ENCODE results near the gene HERC5. TPM values are rescaled to one million over a fixed set of nuclear protein-coding genes. Genes with fewer than 3 reads are reported as not detected.

The HERC5 gene
- total RNA-seq, 1 experiment from 2014 or later, result 7.2 TPM

DNA sequence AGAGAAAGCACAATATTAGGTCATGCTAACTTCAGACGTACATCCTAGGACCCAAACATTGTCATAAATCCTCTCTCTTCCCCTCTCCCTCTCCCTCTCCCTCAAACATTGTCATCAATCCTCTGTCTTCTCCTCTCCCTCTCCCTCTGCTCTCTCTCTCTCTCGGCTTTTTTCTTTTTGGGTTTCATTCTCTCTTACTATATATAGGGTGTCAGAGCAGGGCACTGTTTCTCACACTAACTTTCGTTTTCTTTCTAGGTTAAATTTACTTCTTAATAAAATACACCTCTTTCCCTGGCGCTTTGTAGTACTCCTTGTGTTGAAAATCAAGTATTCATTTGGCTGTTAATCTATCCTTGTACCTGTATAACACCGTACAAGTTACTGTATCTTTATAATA is 37.0 kb upstream of the HERC5 start:
- DNase-seq (ENCODE audit: low read depth, low spot score), result no peak
- Histone ChIP-seq H3K27ac (ENCODE audit: low read depth, low read length) (no peak overlapping the region), H3K36me3 (ENCODE audit: control insufficient read depth in 1 of 2, insufficient read depth in 2 of 2, low read length in 2 of 2) (no peaks in the 10 kb centered on the region), H4K20me1 (ENCODE audit: insufficient read depth) (no peaks in the 10 kb centered on the region), H3K4me2 (ENCODE audit: low read length) (no peak overlapping the region), H3K9me2 (ENCODE audit: insufficient read depth) (no peaks in the 10 kb centered on the region), H3K9me3 (ENCODE audit: control insufficient read depth in 1 of 2, insufficient read depth in 1 of 2, low read depth in 1 of 2, low read length in 2 of 2) (no peaks in the 10 kb centered on the region), H3K27me3 (ENCODE audit: insufficient read depth, low read length) (no peaks in the 10 kb centered on the region), H3K9ac (ENCODE audit: low read length) (no peak overlapping the region), H3K79me2 (ENCODE audit: insufficient read depth, low read length) (no peaks in the 10 kb centered on the region), H2AFZ (ENCODE audit: low read depth, low read length, poor library complexity, severe bottlenecking) (no peak overlapping the region), H3K4me1 (ENCODE audit: control insufficient read depth in 1 of 2, insufficient read depth in 2 of 2, low read length in 2 of 2) (no peaks in the 10 kb centered on the region), H3K4me3 (replicated peaks in 1 of 2; ENCODE audit: low read depth in 1 of 2, low read length in 2 of 2) (no peak overlapping the region)
- CTCF ChIA-PET, result no interaction called here
- BruUV-seq (replicated peaks), result no TSS peak
- TF ChIP-seq EZH2phosphoT487 (IDR thresholded peaks at IDR 0.05; ENCODE audit: borderline replicate concordance) (no peak), RAD21 (IDR thresholded peaks at IDR 0.05; ENCODE audit: low read depth) (no peak), POLR2A (IDR thresholded peaks at IDR 0.05; ENCODE audit: borderline replicate concordance, extremely low read depth, insufficient read depth, insufficient read length) (no peak), ZBTB33 (IDR thresholded peaks at IDR 0.05; ENCODE audit: extremely low read depth, insufficient replicate concordance, low read length) (no peak), ZNF274 (IDR thresholded peaks at IDR 0.05; ENCODE audit: low read depth, low read length) (no peak), EGR1 (IDR thresholded peaks at IDR 0.05; ENCODE audit: low read depth) (no peak), POLR2AphosphoS5 (IDR thresholded peaks at IDR 0.05; ENCODE audit: low read depth, low read length) (no peak), CEBPB (IDR thresholded peaks at IDR 0.05; ENCODE audit: low read depth) (no peak), ELF1 (IDR thresholded peaks at IDR 0.05; ENCODE audit: borderline replicate concordance, low read depth) (no peak), ZFX (IDR thresholded peaks at IDR 0.05) (no peak), SRF (IDR thresholded peaks at IDR 0.05; ENCODE audit: low read depth) (no peak), JUND (IDR thresholded peaks at IDR 0.05) (no peak), SIN3A (IDR thresholded peaks at IDR 0.05; ENCODE audit: low read depth) (no peak), CBX3 (IDR thresholded peaks at IDR 0.05; ENCODE audit: low read depth) (no peak), REST (IDR thresholded peaks at IDR 0.05; ENCODE audit: low read depth) (no peak), YY1 (IDR thresholded peaks at IDR 0.05; ENCODE audit: extremely low read depth, insufficient replicate concordance, low read depth, low read length) (no peak), EZH2 (IDR thresholded peaks at IDR 0.05) (no peak)
- TF ChIP-seq, protein P1, sequence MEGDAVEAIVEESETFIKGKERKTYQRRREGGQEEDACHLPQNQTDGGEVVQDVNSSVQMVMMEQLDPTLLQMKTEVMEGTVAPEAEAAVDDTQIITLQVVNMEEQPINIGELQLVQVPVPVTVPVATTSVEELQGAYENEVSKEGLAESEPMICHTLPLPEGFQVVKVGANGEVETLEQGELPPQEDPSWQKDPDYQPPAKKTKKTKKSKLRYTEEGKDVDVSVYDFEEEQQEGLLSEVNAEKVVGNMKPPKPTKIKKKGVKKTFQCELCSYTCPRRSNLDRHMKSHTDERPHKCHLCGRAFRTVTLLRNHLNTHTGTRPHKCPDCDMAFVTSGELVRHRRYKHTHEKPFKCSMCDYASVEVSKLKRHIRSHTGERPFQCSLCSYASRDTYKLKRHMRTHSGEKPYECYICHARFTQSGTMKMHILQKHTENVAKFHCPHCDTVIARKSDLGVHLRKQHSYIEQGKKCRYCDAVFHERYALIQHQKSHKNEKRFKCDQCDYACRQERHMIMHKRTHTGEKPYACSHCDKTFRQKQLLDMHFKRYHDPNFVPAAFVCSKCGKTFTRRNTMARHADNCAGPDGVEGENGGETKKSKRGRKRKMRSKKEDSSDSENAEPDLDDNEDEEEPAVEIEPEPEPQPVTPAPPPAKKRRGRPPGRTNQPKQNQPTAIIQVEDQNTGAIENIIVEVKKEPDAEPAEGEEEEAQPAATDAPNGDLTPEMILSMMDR (IDR thresholded peaks at IDR 0.05 in 2 of 3, conservative IDR thresholded peaks at IDR 0.05 in 1 of 3; ENCODE audit: borderline replicate concordance in 1 of 3, insufficient read depth in 1 of 3, low read depth in 2 of 3, low read length in 2 of 3), result no peak
- TF ChIP-seq, protein P2, sequence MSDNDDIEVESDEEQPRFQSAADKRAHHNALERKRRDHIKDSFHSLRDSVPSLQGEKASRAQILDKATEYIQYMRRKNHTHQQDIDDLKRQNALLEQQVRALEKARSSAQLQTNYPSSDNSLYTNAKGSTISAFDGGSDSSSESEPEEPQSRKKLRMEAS (IDR thresholded peaks at IDR 0.05), result no peak
- intact Hi-C loops (cut with micrococcal nuclease), result no loop called here
- RAD21 ChIA-PET (ENCODE audit: low non-redundant PET in 1 of 2, low total read pairs in 2 of 2, uncharacterized antibody in 2 of 2, unreplicated experiment in 2 of 2), result no interaction called here
- ATAC-seq, result no peak
- POLR2A ChIA-PET, result no interaction called here
